ENCODE measurements around the gene CNBD2. TPM values are rescaled to one million over a fixed set of nuclear protein-coding genes. Genes with fewer than 3 reads are reported as not detected.
"Not testable (repeated sequence)": the region's sequence is repeated elsewhere in the genome, so short reads cannot be mapped to it uniquely, and the experiment has no call there.

CNBD2 gene
- total and polyA plus RNA-seq, 12 donors, result 1.1 to 23.3 (median 5.2) TPM

DNA sequence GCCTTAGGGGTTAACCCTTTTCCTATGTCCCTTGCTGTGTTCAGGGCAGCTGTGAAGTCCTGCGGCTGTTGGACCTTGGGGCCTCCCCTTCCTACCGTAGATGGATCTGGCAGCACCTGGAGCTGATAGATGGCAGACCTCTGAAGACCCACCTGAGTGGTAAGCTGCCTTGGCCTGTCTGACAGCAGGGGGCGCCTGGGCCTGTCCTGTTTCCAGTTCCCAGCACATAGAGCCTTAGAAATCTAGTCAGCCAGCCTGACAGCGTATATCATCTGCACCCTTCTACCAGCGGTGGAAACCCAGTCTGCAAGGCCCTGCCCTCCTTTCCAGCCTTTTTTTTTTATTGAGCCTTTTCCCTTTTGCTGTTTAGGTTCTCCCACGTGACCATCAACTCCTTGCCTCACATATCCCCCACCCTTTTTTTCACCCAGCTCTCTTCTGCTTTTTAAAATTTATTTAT lies 26.6 kb downstream of the CNBD2 start:
- intact Hi-C loops (cut with DNase I), result loop anchor here (5.0 kb wide), 2 partner anchors 142 to 202 kb away; no protein-coding TSS in a partner anchor
- Histone ChIP-seq H3K36me3 (replicated peaks in 1 of 2) (no peaks in the 10 kb centered on the region), H3K27me3 (no peaks in the 10 kb centered on the region), H3K4me1 (replicated peaks in 1 of 2) (no peaks in the 10 kb centered on the region), H3K27ac (no peak overlapping the region), H3K9me3 (replicated peaks in 1 of 3) (no peaks in the 10 kb centered on the region), H3K4me3 (no peak overlapping the region)
- peak; percentile 78 to 93 (median 87) for DNase-seq
- no peak for TF ChIP-seq POLR2A (IDR thresholded peaks at IDR 0.05)
- TF ChIP-seq, protein P1, sequence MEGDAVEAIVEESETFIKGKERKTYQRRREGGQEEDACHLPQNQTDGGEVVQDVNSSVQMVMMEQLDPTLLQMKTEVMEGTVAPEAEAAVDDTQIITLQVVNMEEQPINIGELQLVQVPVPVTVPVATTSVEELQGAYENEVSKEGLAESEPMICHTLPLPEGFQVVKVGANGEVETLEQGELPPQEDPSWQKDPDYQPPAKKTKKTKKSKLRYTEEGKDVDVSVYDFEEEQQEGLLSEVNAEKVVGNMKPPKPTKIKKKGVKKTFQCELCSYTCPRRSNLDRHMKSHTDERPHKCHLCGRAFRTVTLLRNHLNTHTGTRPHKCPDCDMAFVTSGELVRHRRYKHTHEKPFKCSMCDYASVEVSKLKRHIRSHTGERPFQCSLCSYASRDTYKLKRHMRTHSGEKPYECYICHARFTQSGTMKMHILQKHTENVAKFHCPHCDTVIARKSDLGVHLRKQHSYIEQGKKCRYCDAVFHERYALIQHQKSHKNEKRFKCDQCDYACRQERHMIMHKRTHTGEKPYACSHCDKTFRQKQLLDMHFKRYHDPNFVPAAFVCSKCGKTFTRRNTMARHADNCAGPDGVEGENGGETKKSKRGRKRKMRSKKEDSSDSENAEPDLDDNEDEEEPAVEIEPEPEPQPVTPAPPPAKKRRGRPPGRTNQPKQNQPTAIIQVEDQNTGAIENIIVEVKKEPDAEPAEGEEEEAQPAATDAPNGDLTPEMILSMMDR (IDR thresholded peaks at IDR 0.05), result peak; percentile 83 to 93 (median 90)
- WGBS, 4 donors, result 0 to 4% (median 1%) methylated on average over 6 of the region's 6 CpGs

DNA sequence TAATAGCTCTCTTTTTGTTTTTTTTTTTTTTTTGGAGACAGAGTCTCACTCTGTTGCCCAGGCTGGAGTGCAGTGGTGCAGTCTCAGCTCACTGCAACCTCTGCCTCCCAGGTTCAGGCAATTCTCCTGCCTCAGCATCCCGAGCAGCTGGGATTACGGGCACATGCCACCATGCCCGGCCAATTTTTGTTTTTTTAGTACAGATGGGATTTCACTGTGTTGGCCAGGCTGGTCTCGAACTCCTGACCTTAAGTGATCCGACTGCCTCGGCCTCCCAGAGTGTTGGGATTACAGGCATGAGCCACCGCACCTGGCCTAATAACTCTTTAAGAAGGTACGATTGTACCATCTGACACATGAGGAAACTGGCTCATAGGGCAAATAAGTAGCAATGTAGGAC lies 28.1 kb downstream of the CNBD2 start:
- 91 to 97% (median 94%) methylated on average over 8 of the region's 8 CpGs for WGBS, 4 donors
- H3K27me3 ChIP-seq, result not testable (repeated sequence)

GRCh38 chr20:36001331-36001730 lies 32.9 kb downstream of the CNBD2 start:
- H3K9me3 ChIP-seq (replicated peaks in 1 of 3); DNase-seq; H3K27me3 ChIP-seq; H3K4me1 ChIP-seq (replicated peaks in 1 of 2); intact Hi-C loops (cut with DNase I); H3K4me3 ChIP-seq; H3K36me3 ChIP-seq (replicated peaks in 1 of 2); H3K27ac ChIP-seq: not testable (repeated sequence)
- 95 to 97% methylated on average over 16 to 19 of the region's 34 CpGs; no CpG with 5 or more reads in 2 of the 4 donors for WGBS, 4 donors

More for the DNA sequence above, 28.1 kb downstream of the CNBD2 start:
- not testable (repeated sequence) for H3K27ac ChIP-seq; H3K9me3 ChIP-seq (replicated peaks in 1 of 3); H3K4me3 ChIP-seq; DNase-seq; H3K4me1 ChIP-seq (replicated peaks in 1 of 2); H3K36me3 ChIP-seq (replicated peaks in 1 of 2)
- intact Hi-C loops (cut with DNase I), result loop anchor here (5.0 kb wide), 2 partner anchors 141 to 201 kb away; no protein-coding TSS in a partner anchor

GRCh38 chr20:36002855-36003254 lies 34.5 kb downstream of the CNBD2 start:
- H3K4me1 ChIP-seq (replicated peaks in 1 of 2), result no peaks in the 10 kb centered on the region

DNA sequence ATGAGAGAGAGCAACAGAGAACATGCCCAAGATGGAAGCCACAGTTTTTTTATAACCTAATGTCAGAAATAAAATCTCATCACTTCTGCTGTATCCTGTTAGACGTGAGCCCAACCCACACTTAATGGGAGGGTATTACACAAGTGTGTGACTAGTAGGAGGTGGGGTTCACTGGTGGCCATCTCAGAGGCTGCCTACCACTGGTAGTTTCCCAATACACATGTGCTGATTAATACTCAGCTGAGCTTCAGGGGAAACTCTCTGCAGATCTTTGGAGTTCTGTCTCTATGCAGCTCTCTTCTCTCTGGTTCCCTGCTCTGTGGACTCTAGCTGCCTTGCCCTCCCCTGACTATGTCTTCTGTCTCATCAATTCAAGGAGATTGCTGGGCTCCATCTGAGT lies 35.7 kb downstream of the CNBD2 start:
- Histone ChIP-seq H3K27ac (no peak overlapping the region), H3K27me3 (no peaks in the 10 kb centered on the region), H3K36me3 (replicated peaks in 1 of 2) (no peaks in the 10 kb centered on the region), H3K4me1 (replicated peaks in 1 of 2) (no peaks in the 10 kb centered on the region), H3K4me3 (no peak overlapping the region), H3K9me3 (replicated peaks in 1 of 3) (no peaks in the 10 kb centered on the region)
- no peak for DNase-seq
- intact Hi-C loops (cut with DNase I), result no loop called here
- 62 to 88% (median 71%) methylated on average over 1 of the region's 1 CpG for WGBS, 4 donors
- TF ChIP-seq POLR2A (IDR thresholded peaks at IDR 0.05), result no peak
- TF ChIP-seq, protein P1 (IDR thresholded peaks at IDR 0.05), result no peak

More at GRCh38 chr20:36002855-36003254, 34.5 kb downstream of the CNBD2 start:
- TF ChIP-seq POLR2A (IDR thresholded peaks at IDR 0.05), result no peak
- H3K27ac ChIP-seq, result no peak overlapping the region
- intact Hi-C loops (cut with DNase I), result no loop called here
- H3K27me3 ChIP-seq, result no peaks in the 10 kb centered on the region
- DNase-seq, result no peak
- H3K9me3 ChIP-seq (replicated peaks in 1 of 3), result no peaks in the 10 kb centered on the region
- no peak overlapping the region for H3K4me3 ChIP-seq
- H3K36me3 ChIP-seq (replicated peaks in 1 of 2), result no peaks in the 10 kb centered on the region

- Histone ChIP-seq H3K4me3 (no peak overlapping the region), H3K27me3 (no peaks in the 10 kb centered on the region), H3K36me3 (replicated peaks in 1 of 2) (no peaks in the 10 kb centered on the region), H3K4me1 (replicated peaks in 1 of 2) (no peaks in the 10 kb centered on the region), H3K9me3 (replicated peaks in 1 of 3) (no peaks in the 10 kb centered on the region), H3K27ac (no peak overlapping the region)
- WGBS, 4 donors, result 57 to 79% (median 70%) methylated on average over 4 of the region's 4 CpGs
- intact Hi-C loops (cut with DNase I), result no loop called here
- TF ChIP-seq POLR2A (IDR thresholded peaks at IDR 0.05), result no peak
- TF ChIP-seq, protein P1 (IDR thresholded peaks at IDR 0.05), result no peak
- DNase-seq, result no peak
Measured at GRCh38 chr20:36008461-36009035, 40.2 kb downstream of the CNBD2 start.

Measured in adrenal gland (tissue), 12 donors.